ENCODE data around the gene YBX1.
"Not testable (repeated sequence)": the region's sequence is repeated elsewhere in the genome, so short reads cannot be mapped to it uniquely, and the experiment has no call there.

YBX1 gene

DNA sequence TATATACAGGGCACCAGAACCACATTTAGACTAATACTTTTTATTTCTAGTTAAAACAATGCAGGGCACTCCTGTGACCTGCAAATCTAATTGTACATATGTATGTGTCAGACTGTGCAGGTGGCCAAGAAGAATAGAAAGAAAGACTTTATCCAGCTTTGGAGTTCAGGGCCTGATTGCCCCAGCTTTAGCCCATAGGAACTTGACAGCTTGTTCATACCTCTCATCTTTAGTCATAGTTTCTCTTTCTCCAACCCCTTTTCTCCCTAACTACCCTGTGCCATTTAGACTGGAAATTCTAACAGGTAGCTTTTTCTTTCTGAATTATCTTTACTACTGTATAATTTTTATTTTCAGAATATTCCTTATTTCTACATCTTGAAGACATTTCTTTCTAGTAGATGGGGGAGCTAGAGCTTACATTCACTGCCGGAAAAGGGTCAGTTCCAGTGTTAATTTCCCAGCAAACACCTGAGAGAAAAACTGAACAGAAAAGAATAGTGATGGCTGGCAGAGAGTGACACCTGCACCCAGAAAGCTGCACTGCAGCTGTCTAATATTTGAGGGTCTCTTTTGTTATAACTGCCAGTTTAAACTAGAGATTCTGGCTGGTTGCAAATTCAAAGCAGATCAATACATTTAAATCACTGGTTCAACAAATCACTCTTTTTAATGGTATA is 8.4 kb downstream of the YBX1 start:
- DNase-seq: no peak

DNA sequence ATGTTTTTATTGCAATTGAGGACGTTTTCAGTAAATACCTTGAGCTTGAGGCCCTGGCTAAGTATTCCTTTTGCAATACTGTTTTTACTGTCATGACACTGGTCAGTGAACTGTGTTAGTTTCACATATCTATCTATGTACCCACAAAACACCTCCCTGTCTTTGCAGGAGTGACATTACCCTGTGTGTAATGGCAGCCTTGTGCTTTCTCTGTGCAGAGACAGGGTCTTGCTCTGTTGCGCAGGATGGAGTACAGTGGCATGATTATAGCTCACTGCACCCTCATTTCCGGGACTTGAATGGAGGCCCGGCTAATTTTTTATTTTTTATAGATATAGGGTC is 8.9 kb downstream of the YBX1 start:
- no peak for DNase-seq

DNA sequence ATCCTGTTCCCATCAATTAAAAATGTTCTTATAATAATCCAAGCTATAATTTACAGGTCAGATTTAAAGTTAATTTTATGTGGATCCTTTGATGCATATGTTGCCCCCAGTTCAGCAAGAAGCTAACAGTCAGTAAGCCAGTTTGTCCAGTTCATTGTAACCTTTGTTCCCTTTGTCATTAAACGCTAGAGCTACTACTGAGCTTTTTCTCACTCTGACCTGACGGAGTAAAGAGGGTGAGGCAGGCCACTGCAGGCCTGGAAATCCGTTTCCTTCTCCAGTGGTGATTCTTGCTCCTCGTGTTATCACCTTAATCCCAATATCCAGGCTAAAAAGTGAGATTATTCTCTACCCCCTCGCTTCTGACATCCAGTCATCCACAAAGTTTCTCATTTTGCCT is 10.2 kb downstream of the YBX1 start:
- no peak for DNase-seq

DNA sequence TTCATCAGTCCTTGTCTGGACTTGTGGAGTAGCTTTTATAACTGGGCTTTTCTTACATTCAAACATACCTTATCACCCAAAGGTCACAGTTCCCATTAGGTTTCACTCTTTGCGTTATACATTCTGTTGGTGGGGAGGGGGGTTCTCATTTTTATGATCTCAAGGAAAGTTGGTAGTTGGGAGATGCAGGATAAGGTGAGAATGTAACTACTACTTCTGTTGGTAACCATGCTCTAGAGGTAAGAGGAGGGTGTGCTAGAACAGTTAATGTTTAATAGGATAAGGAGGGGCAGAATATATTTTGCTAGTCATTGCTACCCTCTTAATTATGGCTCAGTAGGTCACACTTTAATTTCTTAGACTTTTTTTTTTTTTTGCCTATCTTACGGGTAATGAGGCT is 10.7 kb downstream of the YBX1 start:
- DNase-seq: no peak

DNA sequence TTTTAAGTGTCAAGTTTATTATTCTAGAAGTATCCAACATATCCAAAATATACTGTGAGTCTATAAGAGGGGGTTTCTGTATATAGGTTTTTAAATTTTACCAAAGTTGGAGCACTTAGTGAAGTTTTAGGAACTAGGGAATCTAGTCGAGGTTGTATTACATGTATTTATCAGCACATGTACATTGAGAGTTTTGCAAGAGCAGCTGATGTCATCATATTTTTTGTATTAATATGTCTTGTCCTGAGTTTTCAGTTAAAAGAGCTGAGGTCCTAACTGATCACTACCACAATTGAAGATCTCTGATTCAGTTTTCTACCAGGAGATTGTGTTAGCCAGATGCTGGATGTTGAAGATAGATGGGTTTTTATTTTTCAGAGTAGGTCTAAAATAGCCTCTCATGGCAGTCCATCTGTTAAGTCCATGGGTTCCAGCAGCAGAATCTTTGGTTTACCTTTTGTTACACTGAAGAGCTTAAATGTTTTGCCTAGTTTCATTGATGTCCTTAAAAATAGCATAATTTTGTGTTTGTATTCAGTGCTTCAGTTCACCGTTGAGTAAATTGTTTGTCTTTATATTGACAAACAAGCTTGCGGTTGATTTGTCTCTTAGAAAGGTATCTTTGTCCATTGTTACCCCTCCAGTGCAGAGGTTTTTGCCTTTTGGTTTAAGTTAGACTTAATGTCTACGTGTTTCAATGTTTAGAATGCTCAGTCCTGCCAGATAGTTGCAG is 16.0 kb downstream of the YBX1 start:
- DNase-seq: no peak

DNA sequence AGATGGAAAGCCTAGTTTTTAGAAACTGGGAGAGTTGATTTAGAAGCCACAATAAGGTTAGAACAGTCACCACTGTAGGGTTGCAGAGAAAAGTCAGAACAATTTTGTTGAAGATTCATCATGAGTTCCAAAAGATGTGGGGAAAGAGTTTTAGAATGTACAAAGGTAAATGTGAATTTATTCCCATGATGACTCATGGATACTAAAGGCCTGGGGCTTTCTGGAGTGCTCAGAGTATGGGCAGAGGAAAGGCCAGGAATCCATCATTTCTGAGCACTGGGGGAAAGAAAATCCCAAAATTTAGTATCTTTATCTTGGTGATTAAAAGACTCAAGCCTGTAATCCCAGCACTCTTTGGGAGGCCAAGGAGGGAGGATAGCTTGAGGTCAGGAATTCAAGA is 17.8 kb downstream of the YBX1 start:
- DNase-seq: no peak

DNA sequence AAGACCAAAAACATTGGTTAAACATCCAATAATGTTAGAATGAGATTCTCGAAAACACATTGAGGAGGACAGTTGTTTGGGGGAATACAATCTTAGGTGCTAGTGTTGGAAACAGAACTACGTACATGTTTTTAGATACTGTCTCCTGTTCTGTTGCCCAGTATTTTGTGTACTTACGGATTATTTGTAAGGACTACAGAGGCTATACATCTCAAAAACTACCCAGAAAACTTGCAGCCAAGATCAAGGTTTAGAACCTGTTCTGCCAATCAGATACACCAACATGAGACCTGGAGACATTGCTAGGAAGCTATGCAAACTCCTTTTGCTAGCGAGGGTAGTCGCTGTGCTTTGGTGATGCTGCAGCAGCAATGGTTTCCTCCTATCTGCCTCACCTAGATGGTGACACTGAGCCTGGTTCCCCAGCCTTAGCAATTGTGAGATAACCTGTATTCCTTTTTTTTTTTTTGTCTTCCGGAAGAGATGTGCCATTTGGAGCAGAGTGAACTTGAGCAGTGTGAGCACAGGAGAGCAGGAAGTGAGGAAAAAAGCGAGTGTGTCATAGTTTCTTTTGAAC is 21.8 kb downstream of the YBX1 start:
- DNase-seq: no peak

DNA sequence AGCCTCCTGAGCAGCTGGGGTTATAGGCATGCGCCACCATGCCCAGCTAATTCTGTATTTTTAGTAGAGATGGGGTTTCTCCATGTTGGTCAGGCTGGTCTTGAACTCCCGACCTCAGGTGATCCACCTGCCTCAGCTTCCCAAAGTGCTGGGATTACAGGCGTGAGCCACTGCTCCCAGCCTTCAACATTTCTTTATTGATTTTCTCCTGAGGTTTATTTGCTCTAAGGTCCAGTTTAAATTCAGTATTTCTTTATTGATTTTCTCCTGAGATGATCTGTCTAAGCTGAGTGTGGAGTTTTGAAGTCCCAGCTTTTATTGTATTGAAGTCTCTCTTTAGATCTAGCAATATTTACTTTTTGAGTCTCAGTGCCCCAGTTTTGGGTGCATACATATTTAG is 30.6 kb downstream of the YBX1 start:
- not testable (repeated sequence) for DNase-seq

DNA sequence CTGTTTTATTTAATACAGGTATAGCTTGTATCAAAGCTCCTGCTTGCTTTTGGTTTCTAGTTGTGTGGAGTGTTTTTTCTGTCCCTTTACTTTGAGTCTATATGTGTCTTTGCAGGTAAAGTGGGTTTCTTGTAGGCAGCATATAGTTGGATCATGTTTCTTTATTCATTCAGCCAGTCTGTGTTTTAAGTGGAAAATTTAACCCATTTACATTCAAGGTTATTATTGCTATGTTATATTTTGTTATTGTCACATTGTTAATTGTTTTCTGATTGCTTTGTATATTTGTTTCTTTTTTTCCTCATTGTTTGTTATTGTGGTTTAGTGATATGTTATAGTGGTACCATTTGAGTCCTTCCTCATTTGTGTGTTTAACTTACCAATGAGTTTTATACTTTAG is 31.1 kb downstream of the YBX1 start:
- DNase-seq: no peak

DNA sequence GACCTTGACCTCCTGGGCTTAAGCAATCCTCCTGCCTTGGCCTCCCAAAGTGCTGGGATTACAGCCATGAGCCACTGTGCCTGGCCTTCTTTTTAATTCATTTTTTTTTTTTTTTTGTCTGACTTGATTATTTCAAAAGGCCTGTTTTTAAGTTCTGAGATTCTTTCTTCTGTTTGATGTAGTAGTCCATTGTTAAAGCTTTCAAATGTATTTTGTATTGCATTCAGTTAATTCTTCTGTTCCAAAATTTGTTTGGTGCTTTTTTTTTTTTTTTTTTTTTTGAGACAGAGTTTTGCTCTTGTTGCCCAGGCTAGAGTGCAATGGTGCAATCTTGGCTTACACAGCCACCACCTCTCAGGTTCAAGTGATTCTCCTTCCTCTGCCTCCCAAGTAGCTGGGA is 32.2 kb downstream of the YBX1 start:
- not testable (repeated sequence) for DNase-seq

DNA sequence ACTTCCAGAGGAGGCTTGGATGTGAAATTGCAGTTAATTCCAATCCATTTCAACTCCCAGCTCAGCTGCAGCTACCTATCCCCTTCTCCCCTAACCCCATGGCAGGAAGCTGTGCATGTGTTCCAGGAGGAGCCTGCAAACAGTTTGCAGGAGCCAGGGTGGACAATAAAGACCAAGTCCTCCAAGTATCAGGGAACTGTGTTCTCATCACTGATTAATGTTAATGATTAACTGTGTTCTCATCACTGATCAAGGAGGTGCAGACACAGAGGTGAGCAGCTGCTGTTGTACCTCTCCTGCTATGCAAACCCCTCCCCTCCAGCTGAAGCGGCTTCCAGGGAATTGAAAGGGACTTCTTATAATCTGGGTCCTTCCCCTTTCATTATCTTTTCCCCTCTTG is 38.6 kb downstream of the YBX1 start:
- no peak for DNase-seq

DNA sequence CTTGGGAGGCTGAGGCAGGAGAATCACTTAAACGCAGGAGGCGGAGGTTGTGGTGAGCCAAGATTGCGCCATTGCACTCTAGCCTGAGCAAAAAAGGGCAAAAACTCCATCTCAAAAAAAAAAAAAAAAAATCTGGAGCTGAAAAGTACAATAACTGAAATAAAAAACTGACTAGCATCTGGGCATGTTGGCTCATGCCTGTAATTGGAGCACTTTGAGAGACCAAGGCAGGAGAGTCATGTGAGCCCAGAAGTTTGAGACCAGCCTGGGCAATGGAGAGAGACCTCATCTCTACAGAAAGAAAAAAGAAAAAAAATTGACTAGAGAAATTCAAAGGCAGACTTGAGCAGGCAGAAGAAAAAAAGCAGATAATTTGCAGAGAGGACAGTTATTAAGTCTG is 39.7 kb downstream of the YBX1 start:
- DNase-seq: no peak

DNA sequence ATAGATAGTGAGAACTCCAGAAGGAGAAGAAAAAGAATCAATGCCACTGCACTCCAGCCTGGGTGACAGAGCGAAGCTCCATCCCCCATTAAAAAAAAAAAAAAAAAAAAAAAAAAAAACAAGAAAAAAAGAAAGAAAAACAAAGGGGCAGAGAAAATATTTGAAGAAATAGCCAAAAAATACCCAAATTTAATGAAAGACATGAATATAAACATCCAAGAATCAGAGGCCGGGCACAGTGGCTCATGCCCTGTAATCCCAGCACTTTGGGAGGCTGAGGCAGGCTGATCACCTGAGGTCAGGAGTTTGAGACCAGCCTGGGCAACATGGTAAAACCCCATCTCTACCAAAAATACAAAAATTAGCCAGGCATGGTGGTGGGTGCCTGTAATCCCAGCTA is 40.2 kb downstream of the YBX1 start:
- DNase-seq: not testable (repeated sequence)

DNA sequence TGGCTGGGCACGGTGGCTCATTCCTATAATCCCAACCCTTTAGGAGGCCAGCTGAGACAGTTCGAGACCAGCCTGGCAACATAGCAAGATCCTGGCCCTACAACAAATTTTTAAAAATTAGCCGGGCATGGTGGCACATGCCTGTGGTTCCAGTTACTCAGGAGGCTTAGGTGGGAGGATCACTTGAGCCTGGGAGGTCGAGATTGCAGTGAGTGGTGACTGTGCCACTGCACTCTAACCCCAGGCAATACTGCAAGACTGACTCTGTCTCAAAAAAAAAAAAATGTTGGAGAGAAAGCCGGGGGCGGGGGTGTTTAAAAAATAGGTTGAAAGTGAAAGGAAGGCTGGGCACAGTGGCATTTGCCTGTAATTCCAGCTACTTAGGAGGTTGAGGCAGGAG is 41.3 kb downstream of the YBX1 start:
- peak; percentile 38 for DNase-seq

DNA sequence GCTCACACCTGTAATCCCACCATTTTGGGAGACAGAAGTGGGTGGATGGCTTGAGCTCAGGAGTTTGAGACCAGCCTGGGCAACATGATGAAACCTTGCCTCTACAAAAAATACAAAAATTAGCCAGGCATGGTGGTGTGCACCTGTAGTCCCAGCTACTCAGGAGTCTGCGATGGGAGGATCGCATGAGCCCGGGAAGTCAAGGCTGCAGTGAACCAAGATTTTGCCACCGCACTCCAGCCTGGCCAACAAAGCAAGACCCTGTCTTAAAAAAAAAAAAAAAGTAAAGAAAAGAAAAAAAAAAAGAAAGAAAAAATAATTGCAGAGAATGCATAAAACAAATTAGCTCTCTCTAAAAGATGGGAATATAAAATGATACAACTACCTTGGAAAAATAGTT is 43.6 kb downstream of the YBX1 start:
- DNase-seq: not testable (repeated sequence)

DNA sequence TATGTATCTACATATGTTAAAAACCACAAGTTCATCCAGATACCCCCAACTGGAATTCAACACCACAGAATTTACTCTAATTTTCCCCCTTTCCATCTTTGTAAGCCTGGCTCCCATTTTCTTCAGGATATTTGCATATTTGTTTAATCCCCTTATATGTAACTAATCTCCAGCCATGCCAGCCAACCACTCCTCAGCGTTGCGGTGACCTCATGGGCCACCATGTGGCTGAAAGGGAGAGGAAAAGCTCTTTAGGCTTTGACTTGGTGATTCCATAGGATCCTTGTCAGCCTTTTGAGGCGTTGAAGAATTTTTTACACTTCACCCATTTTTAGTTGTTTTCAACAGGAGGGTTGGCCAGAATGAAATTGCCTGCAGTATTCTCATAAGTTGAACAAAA is 47.8 kb downstream of the YBX1 start:
- DNase-seq: no peak

DNA sequence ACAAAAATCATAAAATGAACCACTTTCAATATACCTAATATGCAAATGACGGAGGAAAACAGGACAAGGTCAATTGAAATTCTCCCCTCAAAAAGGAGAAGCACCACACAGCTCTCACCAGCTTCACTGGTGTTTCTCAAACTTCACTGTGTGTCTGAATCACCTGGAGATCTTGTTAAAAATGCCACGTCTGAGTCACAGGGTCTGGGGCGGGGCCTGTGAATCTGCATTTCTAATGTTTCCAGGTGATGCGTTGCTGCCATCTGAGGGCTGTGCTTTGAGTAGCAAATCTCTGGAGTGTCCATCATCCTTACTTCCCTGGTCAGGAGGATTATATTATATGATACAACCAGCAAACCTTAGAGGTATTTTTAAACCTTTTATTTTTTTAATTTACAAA is 48.8 kb downstream of the YBX1 start:
- no peak for DNase-seq

DNA sequence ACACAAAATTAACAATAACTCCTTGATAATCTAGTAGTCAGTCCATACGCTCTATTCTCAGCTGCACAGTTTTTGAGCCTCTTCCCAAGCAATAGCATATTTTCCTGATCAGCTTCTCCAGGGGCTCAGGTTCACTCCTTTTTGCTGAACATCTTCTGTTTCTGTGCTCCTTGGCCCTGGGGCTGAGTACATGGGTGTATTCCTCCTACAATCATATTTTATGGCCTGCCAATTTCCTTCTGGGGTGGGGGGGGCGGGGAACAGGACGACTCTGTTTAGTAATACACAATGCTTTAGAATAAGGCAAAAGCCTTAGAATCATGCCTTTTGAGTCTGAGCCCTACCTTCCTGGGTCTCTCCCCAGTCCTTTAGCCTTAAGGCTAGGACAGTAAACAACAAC is 49.4 kb downstream of the YBX1 start:
- DNase-seq: no peak

DNA sequence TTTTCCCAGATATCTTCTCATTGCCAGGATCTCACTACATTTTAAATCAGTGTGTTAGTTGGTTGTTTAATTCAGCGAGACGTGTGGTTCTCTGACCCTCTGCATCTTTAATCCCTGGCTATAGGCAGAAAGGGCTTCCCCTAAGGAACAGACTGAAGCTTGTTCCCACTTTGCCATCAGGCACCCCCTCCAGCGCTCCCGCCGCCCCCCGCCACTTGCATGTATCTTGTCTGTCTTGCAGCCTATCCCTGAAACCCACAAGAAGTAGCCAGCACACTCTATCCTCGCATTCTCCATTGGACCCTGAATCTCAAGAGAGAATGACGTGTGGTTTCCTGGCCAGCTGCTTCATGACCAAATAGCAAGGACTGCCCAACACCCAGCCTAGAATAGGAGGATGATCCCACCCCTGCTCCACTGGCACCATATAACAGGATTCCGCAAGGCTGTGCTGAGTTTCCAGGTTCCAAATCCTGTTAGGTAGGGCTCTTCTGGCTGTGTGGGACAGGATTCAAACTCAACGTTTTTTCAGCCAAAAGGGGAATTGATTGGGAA is 50.0 kb downstream of the YBX1 start:
- no peak for DNase-seq

DNA sequence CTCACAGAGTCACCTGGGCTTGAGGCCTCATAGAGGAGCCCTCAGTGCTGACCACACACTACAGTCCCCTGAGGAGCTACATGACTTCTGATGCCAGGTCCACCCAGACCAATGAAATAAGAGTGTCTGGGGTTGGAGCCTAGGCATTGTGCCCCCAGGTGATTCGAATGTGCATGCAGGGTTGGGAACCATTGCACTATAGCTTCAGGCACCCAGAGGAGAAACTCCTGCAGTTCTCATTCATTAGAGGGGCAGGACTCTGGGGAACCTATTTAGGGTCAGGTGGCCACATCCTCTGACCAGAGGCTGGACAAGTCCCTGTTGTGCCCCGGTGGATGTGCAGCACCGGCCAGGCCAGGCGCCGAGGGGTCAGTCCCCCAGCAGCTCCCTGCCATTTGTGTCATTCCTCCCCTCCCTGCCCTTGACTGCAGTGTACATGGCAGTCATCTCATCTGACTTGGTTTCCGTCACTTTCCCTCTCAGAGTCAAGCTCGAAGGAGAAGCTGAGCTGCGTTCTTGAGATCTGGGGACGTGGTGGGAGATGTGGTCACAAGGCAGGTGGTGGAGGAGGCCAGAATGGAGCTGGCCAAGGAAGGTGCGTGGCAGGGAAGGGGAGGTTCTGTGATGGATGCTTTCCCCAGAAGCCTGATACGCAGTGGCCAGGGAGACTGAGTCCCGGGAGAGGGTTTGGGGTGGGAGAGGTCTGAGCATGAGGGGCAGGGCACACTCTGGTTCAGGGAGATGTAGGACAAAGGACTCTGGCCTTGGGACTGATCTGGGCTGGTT is 51.4 kb downstream of the YBX1 start:
- no peak for DNase-seq

DNA sequence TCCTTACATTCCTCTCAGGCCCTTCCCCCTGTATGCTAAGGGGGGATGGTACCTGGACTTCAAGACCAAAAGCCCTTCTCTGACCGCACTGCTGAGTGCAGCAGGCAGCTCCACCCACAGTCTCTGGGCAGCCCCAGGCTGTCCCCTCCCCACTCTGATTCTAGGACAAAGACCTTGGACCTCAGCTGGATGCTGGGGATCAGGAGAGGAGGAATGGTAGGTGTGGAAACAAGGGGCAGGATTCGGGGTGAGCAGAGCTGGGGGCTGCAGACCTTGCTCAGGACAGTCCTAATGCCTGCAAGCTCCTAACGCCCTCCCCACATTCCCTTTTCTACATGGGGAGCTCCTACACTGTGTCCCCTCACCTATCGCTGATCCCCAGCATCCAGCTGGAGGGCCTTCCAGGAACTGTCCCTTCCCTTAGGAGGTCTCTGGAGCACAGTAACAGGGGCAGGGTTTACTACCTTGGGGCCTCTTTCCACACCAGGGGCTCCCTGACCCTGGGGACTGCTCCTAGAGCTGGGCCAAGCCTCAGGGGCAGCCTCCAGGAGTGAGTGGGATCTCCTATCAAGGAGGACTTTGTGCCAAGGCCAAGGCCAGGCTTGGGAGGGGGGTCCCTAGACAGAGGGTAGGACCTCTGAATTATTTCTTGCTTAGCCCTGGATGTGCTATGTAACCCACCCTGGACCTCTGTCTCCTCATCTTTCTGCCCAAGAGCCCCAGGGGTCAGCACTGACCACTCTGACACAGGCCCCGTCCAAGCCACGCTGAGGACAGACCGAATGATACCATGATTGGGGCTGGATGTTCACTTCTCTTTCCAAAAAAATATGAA is 52.2 kb downstream of the YBX1 start:
- DNase-seq: no peak

DNA sequence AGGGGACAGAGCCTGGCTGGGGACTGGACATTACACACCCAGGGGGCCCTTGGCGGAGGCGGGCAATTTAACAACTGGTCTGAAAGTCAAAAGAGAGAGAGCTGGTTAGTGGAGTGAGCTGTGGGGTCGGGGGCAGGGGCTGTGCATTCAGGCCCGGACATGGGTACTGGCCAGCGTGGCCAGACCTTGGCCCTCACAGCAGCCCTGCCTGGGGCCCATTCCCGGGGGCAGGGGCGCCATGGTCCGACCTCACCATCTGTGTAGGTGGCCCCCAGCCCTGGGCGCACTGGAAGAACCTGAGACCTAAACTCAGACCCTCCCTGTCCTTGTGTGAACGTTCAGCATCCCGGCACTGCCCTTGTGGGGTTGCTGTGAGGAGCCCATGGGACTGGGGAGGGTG is 52.8 kb downstream of the YBX1 start:
- DNase-seq: no peak
